Erythroblast (primary cell): Measurements from ENCODE around the gene NPSR1.

Source experiments
- GATA1 ChIP-seq: IDR thresholded peaks from 2 replicates; pipeline ENCODE4 v1.6.1; 2011; ENCODE audit warnings: low read depth, mild to moderate bottlenecking, control low read depth, low read length, moderate library complexity
- POLR2A ChIP-seq: IDR thresholded peaks from 2 replicates; pipeline ENCODE4 v1.6.1; 2011; ENCODE audit warnings: mild to moderate bottlenecking, low read length

GRCh38 chr7:34612661-34613060 is 45.4 kb upstream of the NPSR1 start:
- no peak for TF ChIP-seq POLR2A
- TF ChIP-seq GATA1: no peak
